Thyroid gland (tissue), 4 donors: ENCODE results near the gene PLCG2.

Experiments used
- POLR2A ChIP-seq, 2 donors: fragments of 450-650 bp; IDR thresholded peaks; one replicate each; pipeline ENCODE4 v1.6.1; 2017; ENCODE audit warnings: antibody characterized with exemption in 2 of 2, mild to moderate bottlenecking in 2 of 2, moderate library complexity in 1 of 2
- TF ChIP-seq, protein P1 (sequence below), 6 experiments: fragments of 200-600 bp in 3 of 6; fragments of 450-650 bp in 3 of 6; sonication (generic) in 3 of 6; IDR thresholded peaks; one replicate each; pipeline ENCODE4 v1.5.1; 2016 to 2019; ENCODE audit warnings: antibody characterized with exemption in 6 of 6, mild to moderate bottlenecking in 2 of 6, inconsistent platforms in 1 of 6, moderate library complexity in 1 of 6

DNA sequence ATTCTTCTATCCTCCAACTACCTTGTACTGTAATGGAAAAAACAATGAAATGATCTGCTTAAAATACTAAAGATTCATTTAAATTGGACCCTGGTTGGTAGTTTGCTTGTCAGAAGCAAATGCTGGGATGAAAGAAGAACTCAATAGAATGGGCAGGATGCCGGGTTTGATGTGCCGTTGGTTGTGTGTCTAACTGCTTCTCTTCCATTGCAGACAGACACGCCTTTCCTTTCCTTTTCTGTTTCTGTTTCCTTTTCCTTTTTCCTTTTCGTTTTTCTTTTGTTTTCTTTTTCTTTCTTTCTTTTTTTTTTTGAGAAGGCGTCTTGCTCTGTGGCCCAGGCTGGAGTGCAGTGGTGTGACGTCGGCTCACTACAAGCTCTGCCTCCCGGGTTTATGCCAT is 64.6 kb downstream of the PLCG2 start:
- TF ChIP-seq POLR2A (IDR thresholded peaks at IDR 0.05), result no peak
- TF ChIP-seq, protein P1, sequence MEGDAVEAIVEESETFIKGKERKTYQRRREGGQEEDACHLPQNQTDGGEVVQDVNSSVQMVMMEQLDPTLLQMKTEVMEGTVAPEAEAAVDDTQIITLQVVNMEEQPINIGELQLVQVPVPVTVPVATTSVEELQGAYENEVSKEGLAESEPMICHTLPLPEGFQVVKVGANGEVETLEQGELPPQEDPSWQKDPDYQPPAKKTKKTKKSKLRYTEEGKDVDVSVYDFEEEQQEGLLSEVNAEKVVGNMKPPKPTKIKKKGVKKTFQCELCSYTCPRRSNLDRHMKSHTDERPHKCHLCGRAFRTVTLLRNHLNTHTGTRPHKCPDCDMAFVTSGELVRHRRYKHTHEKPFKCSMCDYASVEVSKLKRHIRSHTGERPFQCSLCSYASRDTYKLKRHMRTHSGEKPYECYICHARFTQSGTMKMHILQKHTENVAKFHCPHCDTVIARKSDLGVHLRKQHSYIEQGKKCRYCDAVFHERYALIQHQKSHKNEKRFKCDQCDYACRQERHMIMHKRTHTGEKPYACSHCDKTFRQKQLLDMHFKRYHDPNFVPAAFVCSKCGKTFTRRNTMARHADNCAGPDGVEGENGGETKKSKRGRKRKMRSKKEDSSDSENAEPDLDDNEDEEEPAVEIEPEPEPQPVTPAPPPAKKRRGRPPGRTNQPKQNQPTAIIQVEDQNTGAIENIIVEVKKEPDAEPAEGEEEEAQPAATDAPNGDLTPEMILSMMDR (IDR thresholded peaks at IDR 0.05), result no peak
